Measurements from ENCODE around the gene RAX.

The RAX gene

DNA sequence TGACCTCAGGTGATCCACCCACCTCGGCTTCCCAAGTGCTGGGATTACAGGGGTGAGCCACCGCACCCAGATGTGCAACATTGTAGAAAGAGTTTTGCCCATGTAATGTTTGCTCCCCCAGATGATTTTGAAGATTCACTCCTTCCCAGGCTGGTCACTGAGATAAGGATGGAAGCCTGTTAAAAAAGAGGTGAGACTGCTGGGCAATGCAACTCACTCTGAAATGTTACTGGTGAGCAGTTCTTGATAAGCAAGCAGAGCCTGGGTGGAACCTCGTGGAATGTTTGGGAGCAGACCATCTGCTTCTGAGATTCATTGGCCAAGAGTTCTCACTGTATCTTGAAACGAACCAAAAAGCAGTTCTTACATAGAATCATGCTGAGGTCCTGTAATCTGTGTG lies 33.6 kb downstream of the RAX start:
- no peak for DNase-seq (ENCODE audit: low read depth)

DNA sequence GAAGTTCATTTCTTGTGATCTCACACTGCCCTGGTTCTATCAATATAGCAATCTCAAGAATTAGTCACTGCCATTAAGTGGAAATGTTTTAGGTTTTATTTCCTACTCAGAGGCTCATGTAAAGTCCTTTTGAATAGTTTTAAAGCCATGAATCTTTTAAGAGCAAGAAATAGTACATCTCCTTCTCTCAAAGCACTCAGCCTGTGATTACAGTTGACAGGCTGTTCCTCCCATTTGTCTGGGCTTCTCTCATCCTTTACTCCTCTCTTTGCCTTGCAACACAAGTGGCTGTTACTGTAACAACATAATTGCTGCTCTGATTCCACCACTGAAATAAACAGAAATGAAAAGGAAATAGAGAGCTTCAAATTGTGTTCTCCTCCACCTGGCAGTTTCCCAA lies 34.9 kb downstream of the RAX start:
- DNase-seq (ENCODE audit: low read depth) = no peak

DNA sequence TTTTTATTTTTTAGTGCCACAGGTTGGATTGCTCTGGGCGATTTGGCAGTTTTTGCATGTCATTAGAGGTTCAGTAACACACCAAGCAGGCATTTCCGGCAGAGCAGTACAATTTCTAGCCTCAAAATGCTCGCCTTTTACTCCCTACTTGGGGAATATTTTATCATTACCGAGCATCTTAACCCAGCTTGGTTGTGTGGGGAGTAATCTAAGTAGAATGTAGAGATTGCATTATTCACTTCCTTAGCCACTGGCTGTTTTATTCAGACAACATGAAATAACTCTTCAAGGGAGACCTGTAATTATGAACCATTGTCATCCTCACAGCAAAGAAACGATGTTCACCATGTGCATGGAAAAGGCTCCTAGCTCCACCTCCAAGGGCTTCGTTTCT lies 40.2 kb downstream of the RAX start:
- DNase-seq (ENCODE audit: low read depth) = no peak

DNA sequence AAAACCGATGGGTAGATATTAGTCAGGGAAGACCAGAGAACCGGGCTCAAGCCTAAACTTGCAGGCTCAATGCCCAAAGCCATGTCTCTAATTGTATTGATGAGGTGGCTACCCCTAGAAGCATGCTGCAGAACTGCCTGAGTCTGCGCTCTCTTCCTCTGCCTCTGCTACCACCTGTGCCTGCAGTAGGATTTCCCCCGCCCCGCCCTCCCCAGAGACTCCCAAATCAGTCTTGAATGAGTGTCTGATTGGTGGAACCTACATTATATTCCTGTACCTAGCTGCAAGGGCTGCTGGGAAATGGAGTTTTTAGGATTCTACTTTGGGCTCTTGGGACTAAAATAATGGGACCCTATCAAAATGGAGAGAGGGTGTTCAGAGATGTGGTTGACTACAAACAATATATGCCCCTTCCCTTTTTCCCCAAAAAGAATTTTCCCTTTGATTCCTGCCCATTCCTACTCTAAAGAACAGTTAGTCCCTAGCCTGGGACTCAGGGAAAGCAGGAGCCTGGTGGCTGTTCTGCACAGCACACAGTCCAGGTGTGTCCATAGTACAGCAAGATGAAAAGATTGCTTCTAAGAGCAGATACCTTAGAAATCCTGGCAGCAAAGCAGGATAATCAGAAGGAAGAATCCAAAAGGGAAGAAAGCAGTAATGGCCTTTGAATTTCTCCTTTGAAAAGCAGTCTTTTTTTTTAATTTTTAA lies 40.8 kb downstream of the RAX start:
- no peak for DNase-seq (ENCODE audit: low read depth)

DNA sequence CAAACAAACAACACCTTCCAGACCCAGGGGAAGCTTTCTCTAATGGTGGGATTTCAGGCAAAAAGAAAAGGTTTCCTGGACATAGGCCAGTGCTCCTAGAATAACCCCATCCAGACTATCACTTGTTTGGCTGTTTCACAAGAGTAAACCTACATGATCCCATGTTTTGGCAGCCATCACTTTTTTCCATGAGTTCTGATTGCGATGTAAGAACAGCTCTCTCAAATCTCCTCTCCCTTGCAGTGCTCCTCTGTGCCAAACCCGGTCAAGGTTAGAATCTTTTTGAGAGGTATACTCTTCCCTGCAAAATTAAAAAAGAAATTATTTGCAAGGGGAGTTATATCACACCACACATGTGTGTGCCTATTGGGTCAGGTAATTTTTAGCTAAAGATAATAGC lies 41.4 kb downstream of the RAX start:
- DNase-seq (ENCODE audit: low read depth) = no peak

DNA sequence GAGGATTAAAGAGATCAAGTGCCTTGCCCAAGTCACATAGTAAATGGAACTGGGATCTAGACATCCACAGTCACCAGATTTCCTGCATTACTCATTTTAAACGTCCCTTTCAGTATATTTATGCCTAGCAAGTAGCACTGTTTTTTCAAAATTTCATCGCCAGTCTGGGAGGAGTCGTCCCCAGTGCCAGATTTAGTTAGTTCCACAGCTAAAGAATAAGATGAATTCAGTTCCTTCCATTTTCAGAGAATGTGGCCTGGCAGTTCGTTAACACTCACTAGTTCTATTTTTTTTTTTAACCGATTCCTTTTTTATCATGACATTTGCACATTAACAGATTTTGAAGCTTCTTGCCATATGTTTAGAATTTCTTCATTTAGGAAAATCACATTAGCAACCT lies 42.1 kb downstream of the RAX start:
- DNase-seq (ENCODE audit: low read depth) = no peak

DNA sequence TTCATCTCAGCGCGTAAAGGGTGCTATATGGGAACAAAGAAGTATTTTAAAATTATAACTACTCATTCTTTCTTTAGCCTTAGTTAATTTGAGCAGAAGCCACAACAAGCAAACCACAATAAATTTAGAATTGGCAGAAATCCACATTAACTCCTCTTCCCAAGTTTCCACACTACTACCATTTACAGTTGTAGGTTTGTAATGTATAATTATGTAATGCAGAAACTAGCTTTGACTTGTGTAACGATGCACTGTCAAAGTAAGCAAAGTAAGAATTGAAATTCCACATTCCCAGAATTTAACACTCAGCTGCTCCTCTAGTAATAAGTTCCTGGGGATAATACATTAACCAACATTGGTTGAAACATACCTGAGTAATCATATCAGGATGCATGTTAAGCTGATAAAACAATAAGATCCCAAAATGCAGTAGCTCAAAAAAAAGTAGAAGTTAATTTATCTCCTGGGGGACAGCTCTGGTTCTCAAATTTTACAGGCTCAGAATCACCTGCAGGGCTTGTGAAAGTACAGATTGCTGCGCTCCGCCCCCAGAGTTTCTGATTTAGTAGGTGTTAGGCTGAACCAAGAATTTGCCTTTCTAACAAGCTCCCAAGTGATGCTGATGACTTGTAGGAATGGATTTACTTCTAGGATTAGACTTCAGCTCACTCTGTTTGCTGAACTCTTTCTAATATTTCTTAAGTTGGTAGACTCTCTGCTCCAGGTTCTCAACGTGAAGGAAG lies 43.4 kb downstream of the RAX start:
- DNase-seq (ENCODE audit: low read depth) = no peak

DNA sequence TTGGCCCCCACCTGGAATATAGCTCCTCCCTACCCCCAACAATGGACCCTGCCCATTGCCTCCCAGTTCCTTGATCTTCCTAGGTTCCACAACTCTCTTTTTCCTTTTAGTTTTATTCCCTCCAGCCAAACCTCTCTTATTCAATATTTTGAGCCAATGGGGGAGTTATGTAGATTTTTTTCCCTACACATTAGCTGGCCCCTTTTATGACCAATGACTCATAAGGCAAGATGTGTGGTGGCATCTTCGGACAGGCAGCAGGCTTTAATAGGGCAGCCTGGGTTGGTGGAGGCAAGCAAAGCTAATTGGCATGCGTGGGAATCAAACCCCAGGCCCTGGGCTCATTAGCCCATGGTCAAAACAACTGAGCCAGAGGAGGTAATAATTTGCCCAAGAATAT lies 44.1 kb downstream of the RAX start:
- DNase-seq (ENCODE audit: low read depth) = no peak

DNA sequence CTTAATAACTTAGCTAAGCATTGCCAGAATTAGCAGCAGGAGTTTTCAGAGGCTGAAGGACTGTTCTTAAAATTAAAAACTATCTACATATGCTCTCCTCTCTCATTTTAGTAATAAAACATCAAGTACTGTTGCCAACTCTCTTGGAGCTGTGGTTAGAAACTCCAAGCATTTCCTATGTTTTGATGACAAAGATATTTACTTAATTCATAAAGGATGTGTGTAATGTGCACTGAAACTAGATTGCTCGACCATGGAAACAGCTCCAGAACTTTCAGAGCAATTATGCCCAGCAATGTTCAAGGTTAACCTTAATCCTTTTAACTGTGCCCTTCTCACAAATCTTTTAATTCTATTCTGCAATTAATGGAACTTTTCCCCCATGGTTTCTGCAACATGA lies 44.9 kb downstream of the RAX start:
- DNase-seq (ENCODE audit: low read depth) = no peak

DNA sequence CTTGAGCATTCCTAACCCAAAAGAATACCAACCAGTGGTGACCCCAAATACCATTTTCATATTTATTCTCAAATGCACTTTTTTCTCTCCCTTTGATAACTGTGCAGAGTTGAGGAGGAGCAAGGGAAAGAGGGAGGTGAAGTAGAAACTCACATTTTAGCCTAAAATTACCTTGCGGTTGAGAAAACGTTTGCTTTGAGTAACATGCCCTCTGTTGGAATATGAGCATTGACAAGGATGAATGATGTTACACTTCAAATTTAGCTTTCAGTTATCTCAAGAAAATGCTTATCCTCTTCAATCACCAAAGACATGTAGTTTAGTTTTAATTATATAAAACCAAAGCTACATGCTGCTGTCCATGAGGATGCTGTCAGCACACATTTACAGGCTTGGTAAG lies 50.9 kb downstream of the RAX start:
- DNase-seq (ENCODE audit: low read depth) = no peak

DNA sequence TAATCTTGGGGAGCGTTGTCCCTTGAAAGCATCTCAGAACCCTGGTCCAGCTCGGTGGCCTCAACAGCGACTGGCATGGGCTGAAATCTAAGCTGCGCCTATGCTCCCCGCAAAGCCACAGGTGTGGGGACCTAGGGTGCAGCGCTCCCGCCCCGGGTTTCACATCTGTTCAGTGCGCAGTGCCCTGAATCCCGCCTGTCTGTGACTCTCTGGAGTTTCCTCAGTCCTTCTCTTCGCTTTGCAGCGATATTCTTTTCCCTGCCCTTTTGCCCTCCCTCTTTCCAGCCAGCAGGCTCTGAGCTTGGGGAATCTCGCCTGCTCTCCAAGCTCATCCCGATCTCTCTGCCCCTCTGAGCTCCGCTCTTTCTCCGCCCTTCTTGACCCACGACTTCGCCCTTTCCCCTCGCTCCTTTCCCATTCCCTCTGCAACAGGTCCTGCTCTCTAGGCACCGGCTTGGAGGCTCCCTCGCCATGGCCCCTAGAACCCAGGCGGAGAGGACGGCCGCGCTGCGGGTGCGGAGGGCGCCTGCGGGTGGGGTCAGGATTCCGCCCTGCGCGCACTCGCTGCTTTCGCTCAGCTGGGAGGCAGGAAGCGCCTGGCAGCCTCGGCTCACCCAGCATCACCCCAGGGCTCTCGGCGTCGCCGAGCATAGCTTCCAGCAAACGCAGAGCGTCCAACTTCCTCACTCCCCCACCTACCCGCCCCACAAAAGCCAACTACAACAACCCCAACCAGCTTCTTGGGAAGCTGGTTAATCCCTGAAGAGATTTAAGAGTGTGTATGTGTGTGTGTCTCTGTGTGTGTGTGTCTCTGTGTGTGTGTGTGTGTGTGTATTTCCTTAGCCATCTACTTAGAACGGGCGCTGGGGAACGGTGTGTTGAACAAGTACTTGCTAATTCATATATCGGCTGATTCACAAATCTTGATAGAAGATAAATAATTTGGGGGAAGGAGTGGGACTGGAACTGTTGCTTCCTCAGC lies 52.2 kb downstream of the RAX start:
- no peak for DNase-seq (ENCODE audit: low read depth)

DNA sequence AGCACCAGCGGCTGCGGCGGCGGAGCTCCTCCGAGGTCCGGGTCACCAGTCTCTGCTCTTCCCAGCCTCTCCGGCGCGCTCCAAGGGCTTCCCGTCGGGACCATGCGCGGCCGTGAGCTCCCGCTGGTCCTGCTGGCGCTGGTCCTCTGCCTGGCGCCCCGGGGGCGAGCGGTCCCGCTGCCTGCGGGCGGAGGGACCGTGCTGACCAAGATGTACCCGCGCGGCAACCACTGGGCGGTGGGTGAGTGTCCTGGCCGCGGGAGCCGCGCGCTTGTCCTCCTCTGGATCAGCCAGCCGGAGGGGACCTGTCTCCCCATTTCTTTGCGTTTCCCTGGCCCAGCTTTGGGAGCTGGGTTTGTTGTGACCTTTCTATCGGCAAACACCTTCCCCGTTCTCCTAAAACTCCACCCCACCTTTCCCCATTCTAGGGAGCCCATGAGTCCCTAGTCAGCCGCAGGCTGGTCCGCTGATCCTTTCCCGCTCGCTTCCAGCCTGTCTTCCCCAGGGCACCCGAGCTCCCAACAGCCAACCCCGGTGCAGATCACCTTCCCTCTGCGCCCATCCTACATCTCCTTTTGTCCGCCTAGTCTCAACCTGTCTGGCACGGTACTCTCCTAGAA lies 53.0 kb downstream of the RAX start:
- DNase-seq (ENCODE audit: low read depth) = no peak

DNA sequence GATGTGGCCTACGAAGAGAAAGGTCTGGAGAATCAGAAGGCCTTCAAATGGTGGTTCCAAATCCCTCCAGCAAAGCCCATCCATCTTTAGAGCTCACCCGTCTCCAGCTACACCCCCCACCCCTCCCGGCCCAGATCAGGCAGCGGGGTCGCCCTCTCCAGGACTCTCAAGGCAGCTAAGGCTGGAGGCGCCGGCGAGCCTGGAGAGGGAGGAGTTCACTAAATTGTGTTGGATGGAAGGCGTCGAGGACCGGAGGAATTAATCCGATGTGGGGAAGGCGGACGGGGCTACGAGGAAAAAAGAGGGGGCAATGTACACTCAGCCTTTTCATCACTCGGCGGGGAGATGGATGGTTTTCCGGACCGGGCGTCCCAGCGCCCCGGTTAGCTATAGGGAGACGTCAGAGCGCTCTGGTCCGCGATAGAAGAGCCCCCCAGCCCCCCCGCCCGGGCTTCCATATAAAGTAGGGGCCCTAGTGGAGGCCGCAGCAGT lies 53.5 kb downstream of the RAX start, which contains the start of gene GRP:
GRP (plus strand) TSS at position 487 of the 492 bp plus-strand sequence. CDS start 108 bp downstream, outside the sequence.
- DNase-seq (ENCODE audit: low read depth) = no peak

DNA sequence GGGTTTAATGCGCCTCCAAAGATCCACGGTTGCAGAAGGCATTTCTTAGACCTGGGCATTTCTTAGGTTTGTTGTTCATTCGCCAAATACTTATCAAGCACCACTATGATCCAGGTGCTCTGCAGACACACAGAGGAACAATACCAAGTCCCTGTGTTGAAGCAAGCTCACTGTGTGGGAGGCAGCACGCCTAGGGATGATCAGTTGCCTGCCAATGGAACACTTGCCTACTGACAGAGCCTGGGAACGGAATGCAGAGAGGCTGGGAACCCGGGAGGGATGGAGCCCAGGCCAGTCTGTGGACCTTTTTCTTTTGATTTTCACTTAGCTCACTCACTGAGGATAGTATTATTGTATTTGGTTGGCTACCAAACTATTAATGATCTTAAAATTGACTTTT lies 55.2 kb downstream of the RAX start:
- no peak for DNase-seq (ENCODE audit: low read depth)

Data from stimulated activated CD8-positive, alpha-beta memory T cell treated with anti-CD3 and anti-CD28 coated beads, Interleukin-4, amount 100 ng/mL, for 24 hours (primary cell).